Stomach (tissue), 9 donors: Measurements from ENCODE around the gene BACE2. TPM values are rescaled to one million over a fixed set of nuclear protein-coding genes. Genes with fewer than 3 reads are reported as not detected.

ENCODE experiments used
- DNase-seq, 2 donors: peaks; one replicate each; pipeline versions ENCODE4 v3.0.0 to v3.0.0-alpha.2; 2013 to 2019
- H3K27ac ChIP-seq, 5 donors: fragments of 200-600 bp in 4 of 5; sonication (generic) in 4 of 5; one replicate each; pipeline ENCODE4 v1.5.1; 2013 to 2019; ENCODE audit warnings: mild to moderate bottlenecking in 1 of 5, moderate library complexity in 1 of 5
- H3K27me3 ChIP-seq, 3 donors: fragments of 200-600 bp; sonication (generic); one replicate each; pipeline ENCODE4 v1.5.1; 2017 to 2019; ENCODE audit warnings: mixed run types in 1 of 3
- H3K36me3 ChIP-seq, 4 donors: fragments of 200-600 bp; sonication (generic); 1 replicate in 3 of 4; 2 replicates in 1 of 4; pipeline ENCODE4 v1.5.1; 2016 to 2019
- H3K4me1 ChIP-seq, 4 donors: fragments of 200-600 bp; sonication (generic); one replicate each; pipeline ENCODE4 v1.5.1; 2016 to 2019
- H3K4me3 ChIP-seq, 4 donors: fragments of 200-600 bp; sonication (generic) in 3 of 4; one replicate each; pipeline ENCODE4 v1.5.1; 2016 to 2019; ENCODE audit warnings: mild to moderate bottlenecking in 1 of 4
- H3K9me3 ChIP-seq, 4 donors: fragments of 200-600 bp; sonication (generic); one replicate each; pipeline ENCODE4 v1.5.1; 2016 to 2019
- EP300 ChIP-seq: sonication (generic); formaldehyde crosslinking; IDR thresholded peaks from one replicate; pipeline ENCODE4 v1.6.1; 2017; ENCODE audit warnings: antibody characterized with exemption
- POLR2A ChIP-seq, 4 donors: fragments of 450-650 bp; IDR thresholded peaks; one replicate each; pipeline ENCODE4 v1.6.1; 2016; ENCODE audit warnings: antibody characterized with exemption in 4 of 4, control low read depth in 2 of 4, mild to moderate bottlenecking in 1 of 4, moderate library complexity in 1 of 4
- POLR2AphosphoS5 ChIP-seq, 3 donors: sonication (generic); formaldehyde crosslinking; IDR thresholded peaks; one replicate each; pipeline ENCODE4 v1.6.1; 2016; ENCODE audit warnings: antibody characterized with exemption in 3 of 3
- WGBS, 5 donors: extraction: QIAGEN DNeasy Blood & Tissue Kit in 3 of 5; methylation state at CpG; one replicate each; pipeline versions ENCODE4 v1.1.5 to v1.1.7; 2013 to 2018; 5-methylcytosine and 5-hydroxymethylcytosine counted together
- intact Hi-C: fragments of 100-400 bp; cut with DNase I; formaldehyde crosslinking; loops from one replicate; pipeline ENCODE4 v1.15.1; 2023; ENCODE audit warnings: low total_unique reads
- polyA plus RNA-seq, 3 donors: library from polyadenylated mRNA; stranded (reverse); fragments of 200-250 nt; gene quantifications; one replicate each; pipeline ENCODE4 v1.2.3, GENCODE V29; 2013
- total RNA-seq, 5 donors: library from RNA; depleted of rRNA; stranded (reverse); fragments of >200 nt; gene quantifications; one replicate each; pipeline versions ENCODE4 v1.1.0 to v1.2.3, GENCODE V29; 2014 to 2016
- TF ChIP-seq, protein P1 (sequence below), 7 experiments: fragments of 450-650 bp in 4 of 7; fragments of 200-600 bp in 3 of 7; sonication (generic) in 3 of 7; IDR thresholded peaks; one replicate each; pipeline ENCODE4 v1.5.1; 2016 to 2019; ENCODE audit warnings: antibody characterized with exemption in 7 of 7, control low read depth in 2 of 7, mild to moderate bottlenecking in 1 of 7
- donor health status: healthy with polysubstance abuse.
- donor health status: Bipolar disorder and iron deficiency.
- donor health status: healthy.

The BACE2 gene
- total and polyA plus RNA-seq, 8 donors: 7.6 to 244 (median 51.4) TPM

DNA sequence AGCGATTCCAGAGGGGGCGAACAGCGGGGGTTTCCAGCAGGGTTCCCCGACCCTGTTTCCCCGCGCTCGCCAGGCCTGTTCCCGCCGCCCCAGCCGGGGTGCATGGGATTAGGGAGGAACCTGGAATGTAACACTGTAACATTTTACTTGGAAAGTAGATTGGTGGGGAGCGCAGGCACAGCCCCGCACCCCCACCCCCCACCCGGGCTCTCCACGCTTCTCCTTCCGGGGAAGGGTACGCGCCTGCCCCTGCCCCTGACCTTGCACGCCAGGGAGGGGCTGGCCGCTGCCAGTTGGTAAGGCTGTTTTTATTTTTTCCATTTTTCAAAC, 149.1 kb downstream of the BACE2 start:
- Histone ChIP-seq H3K9me3 (no peaks in the 10 kb centered on the region), H3K36me3 (no peaks in the 10 kb centered on the region), H3K27me3 (peaks cover 0 to 25% (median 15%) of the 10 kb centered on the region in 3 donors), H3K4me3 (peak overlapping the region; percentile 43 to 59 (median 51)), H3K4me1 (peaks cover 26 to 33% (median 28%) of the 10 kb centered on the region in 4 donors), H3K27ac (peak overlapping the region; percentile 75 to 88 (median 86))
- DNase-seq: no peak
- WGBS, 5 donors: 4 to 13% (median 7%) methylated on average over 15 to 19 of the region's 19 CpGs
- intact Hi-C loops: no loop called here
- TF ChIP-seq POLR2A (IDR thresholded peaks at IDR 0.05) (no peak), POLR2AphosphoS5 (IDR thresholded peaks at IDR 0.05) (no peak), EP300 (no peak)
- TF ChIP-seq, protein P1, sequence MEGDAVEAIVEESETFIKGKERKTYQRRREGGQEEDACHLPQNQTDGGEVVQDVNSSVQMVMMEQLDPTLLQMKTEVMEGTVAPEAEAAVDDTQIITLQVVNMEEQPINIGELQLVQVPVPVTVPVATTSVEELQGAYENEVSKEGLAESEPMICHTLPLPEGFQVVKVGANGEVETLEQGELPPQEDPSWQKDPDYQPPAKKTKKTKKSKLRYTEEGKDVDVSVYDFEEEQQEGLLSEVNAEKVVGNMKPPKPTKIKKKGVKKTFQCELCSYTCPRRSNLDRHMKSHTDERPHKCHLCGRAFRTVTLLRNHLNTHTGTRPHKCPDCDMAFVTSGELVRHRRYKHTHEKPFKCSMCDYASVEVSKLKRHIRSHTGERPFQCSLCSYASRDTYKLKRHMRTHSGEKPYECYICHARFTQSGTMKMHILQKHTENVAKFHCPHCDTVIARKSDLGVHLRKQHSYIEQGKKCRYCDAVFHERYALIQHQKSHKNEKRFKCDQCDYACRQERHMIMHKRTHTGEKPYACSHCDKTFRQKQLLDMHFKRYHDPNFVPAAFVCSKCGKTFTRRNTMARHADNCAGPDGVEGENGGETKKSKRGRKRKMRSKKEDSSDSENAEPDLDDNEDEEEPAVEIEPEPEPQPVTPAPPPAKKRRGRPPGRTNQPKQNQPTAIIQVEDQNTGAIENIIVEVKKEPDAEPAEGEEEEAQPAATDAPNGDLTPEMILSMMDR (IDR thresholded peaks at IDR 0.05): no peak

DNA sequence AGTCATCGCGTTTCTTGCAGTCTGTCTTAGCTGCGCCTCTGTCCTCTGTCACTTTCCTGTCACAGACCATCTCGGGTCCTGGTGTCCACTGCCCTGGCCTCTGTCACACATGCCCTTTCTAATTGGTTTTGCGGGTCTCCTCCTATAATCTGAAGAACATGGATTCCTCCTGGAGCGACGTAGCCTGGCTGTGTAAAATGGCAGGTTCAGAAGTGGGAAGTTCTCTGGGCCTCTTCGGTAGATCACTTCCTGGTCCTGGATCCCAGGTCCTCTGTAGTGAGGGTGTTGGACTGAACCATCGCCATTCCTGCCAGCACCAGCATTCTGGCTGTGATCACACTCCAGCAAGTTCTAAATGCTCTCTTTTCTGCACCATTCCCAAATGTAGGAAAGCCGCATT, 149.5 kb downstream of the BACE2 start:
- Histone ChIP-seq H3K27ac (peak overlapping the region; percentile 75 to 88 (median 86)), H3K4me1 (peaks cover 26 to 37% (median 30%) of the 10 kb centered on the region in 4 donors), H3K9me3 (no peaks in the 10 kb centered on the region), H3K36me3 (no peaks in the 10 kb centered on the region), H3K4me3 (peak overlapping the region; percentile 43 to 59 (median 51)), H3K27me3 (peaks cover 0 to 25% (median 15%) of the 10 kb centered on the region in 3 donors)
- TF ChIP-seq POLR2AphosphoS5 (IDR thresholded peaks at IDR 0.05): no peak
- no peak for TF ChIP-seq EP300
- TF ChIP-seq, protein P1 (IDR thresholded peaks at IDR 0.05): no peak
- TF ChIP-seq POLR2A (IDR thresholded peaks at IDR 0.05): no peak
- intact Hi-C loops: no loop called here
- peak in 1 of 2 donors; percentile 37 for DNase-seq
- WGBS, 5 donors: 41 to 67% (median 46%) methylated on average over 10 of the region's 10 CpGs

DNA sequence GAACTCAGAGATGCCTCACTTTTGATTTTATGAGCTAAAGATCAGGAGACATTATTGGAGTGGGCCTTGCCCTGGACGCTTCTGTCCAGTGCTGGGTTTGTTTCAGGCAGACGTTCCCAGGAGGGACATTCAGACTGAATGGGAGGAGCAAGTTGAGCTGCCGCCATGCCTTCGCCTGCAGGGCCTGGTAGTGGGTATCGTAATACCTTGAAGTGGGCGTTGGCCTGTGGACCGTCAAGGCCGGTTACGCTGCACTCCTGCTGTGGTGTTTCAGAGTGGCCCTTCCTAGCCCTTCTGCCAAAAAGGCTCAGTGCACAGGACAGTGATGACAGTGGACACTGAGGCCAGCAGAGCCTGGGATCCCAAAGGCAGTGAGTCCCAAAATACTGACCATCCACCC, 150.3 kb downstream of the BACE2 start:
- Histone ChIP-seq H3K36me3 (no peaks in the 10 kb centered on the region), H3K4me1 (peaks cover 26 to 43% (median 34%) of the 10 kb centered on the region in 4 donors), H3K9me3 (no peaks in the 10 kb centered on the region), H3K27ac (peak overlapping the region in 1 of 5 donors; percentile 2), H3K4me3 (no peak overlapping the region), H3K27me3 (peaks cover 0 to 25% (median 15%) of the 10 kb centered on the region in 3 donors)
- no peak for DNase-seq
- 80 to 94% (median 89%) methylated on average over 9 of the region's 9 CpGs for WGBS, 5 donors
- no peak for TF ChIP-seq POLR2AphosphoS5 (IDR thresholded peaks at IDR 0.05)
- no peak for TF ChIP-seq POLR2A (IDR thresholded peaks at IDR 0.05)
- no peak for TF ChIP-seq EP300
- intact Hi-C loops: no loop called here

DNA sequence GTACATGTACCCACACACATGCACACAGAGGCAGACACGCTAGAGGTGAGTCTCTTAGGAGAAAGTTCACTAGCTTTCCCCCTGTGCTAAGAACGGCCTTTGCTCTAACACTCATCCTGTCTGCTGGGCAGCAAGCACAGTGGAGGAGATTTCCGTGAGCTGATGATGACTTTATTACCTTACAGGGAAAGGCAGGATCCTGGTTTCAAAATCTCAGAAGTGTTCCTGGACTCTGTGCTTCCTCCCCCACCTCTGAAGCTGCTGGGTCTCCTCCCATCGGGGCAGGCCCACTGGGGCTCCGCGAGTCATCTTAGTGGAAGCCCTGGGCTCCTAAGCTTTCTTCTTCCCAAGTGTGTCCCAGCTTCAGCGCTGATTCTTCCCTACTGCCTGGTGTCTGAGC, 151.3 kb downstream of the BACE2 start:
- intact Hi-C loops: no loop called here

More for the DNA sequence above, 151.3 kb downstream of the BACE2 start:
- WGBS, 5 donors: 75 to 87% (median 81%) methylated on average over 4 to 7 of the region's 7 CpGs
- Histone ChIP-seq H3K4me1 (peaks cover 26 to 43% (median 34%) of the 10 kb centered on the region in 4 donors), H3K36me3 (no peaks in the 10 kb centered on the region), H3K27me3 (peaks cover 0 to 25% (median 15%) of the 10 kb centered on the region in 3 donors), H3K4me3 (no peak overlapping the region), H3K9me3 (no peaks in the 10 kb centered on the region), H3K27ac (no peak overlapping the region)
- TF ChIP-seq, protein P1 (IDR thresholded peaks at IDR 0.05): no peak
- TF ChIP-seq POLR2AphosphoS5 (IDR thresholded peaks at IDR 0.05): no peak
- TF ChIP-seq POLR2A (IDR thresholded peaks at IDR 0.05): no peak
- TF ChIP-seq EP300: no peak
- no peak for DNase-seq
